Measurements from ENCODE around the gene SLC15A4.
"Not testable (repeated sequence)": the region's sequence is repeated elsewhere in the genome, so short reads cannot be mapped to it uniquely, and the experiment has no call there.

Gene SLC15A4

GRCh38 chr12:128843538-128843937 is 19.8 kb upstream of the SLC15A4 start:
- no peak for DNase-seq

DNA sequence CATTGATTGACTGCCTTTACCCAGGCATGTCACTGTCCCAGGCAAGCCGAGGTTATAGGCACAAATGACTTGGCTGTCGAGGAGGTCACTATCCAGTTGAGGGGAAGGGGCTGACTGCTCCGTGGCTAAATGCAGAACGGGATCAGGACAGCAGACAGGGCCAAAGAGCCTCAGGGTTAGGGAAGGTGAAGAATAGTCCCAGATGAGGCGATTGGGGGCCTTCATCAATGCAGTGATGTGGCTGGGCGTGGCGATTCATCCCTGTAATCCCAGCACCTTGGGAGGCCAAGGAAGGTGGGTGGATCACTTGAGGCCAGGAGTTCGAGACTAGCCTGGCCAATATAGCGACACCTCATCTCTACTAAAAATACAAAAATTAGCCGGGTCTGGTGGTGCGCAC is 18.8 kb upstream of the SLC15A4 start:
- DNase-seq = no peak

- no peak for DNase-seq
Observed at GRCh38 chr12:128840862-128841468, 17.2 kb upstream of the SLC15A4 start.

DNA sequence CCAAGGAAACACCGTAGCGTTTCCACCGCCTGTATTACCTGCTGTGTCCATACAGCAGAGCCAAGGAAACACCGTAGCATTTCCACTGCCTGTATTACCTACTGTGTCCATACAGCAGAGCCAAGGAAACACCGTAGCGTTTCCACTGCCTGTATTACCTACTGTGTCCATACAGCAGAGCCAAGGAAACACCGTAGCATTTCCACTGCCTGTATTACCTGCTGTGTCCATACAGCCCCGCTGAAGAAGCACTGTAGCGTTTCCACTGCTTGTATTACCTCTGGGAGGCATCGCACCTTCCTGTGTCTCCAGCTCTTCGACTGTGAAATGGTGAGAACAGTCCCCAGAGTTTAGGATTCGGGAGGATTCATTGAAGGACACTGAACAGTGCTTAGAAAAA is 16.1 kb upstream of the SLC15A4 start:
- not testable (repeated sequence) for DNase-seq

GRCh38 chr12:128833418-128833817 is 9.7 kb upstream of the SLC15A4 start:
- no peak for DNase-seq

GRCh38 chr12:128830505-128830893 is 6.7 kb upstream of the SLC15A4 start:
- DNase-seq = no peak

DNA sequence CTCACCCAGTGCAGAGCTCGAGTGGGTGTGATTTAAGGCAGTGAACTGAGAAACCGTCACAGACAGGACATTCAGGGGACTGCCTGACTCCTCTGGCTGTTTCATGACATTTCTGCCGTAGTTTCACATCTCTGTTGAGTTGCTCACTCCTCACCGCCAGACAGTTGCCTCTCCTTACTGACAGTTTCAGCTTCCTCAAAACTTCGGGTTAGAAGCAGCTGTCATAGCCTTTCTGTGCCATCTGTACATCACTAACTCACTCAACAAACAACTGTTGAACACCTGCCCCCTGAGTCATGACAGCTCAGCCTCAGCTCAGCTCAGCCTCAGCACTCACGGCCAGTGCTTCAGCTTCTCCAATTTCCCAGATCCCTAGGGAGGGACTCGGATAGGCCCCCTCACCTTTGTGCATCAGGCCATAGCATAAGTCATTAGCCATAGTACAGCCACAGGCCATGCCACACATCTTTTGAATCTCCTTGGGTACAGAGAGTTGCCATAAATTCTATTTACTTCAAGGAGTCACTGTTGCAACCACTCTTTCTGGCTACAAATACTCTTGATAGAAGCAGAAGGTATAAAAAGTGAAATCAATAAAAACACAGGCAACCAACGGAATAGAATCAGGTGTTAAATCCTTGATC is 6.2 kb upstream of the SLC15A4 start:
- no peak for DNase-seq

DNA sequence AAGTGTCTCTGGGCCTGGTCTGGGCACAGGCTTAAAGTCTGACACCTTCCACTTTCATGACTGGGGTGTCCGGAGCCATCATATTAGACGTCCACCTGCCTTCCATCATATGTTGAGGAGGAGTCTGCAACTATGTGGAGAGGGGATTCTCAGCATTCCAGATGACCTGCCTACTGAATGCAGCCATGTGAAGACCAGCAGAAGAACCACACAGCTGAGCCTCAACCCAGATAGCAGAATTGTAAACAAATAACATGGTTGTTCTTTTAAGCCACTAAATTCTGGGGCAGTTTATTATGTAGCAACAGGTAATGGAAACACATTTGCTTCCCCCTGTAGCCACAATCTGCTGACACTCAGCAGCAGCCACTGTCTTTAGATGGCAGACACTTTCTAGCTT is 4.0 kb upstream of the SLC15A4 start:
- no peak for DNase-seq

DNA sequence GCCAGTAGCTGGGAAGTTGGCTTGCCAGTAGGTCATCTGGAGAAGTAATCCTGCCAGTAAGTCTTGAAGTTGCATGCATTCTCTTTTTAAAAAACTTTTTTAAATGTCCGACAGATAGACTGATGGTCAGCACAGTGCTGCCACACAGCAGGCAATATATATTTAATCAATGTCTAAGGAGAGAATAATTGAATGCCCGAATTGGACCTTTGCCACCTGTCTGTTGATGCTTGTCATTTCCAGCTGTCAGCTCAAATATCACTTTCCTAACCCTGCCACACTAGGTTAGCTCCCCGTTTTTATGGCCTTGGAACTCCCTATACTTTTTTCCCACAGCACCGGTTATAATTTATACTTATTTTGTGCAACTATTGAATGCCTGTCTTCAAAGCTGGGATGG is 2.1 kb upstream of the SLC15A4 start:
- no peak for DNase-seq

DNA sequence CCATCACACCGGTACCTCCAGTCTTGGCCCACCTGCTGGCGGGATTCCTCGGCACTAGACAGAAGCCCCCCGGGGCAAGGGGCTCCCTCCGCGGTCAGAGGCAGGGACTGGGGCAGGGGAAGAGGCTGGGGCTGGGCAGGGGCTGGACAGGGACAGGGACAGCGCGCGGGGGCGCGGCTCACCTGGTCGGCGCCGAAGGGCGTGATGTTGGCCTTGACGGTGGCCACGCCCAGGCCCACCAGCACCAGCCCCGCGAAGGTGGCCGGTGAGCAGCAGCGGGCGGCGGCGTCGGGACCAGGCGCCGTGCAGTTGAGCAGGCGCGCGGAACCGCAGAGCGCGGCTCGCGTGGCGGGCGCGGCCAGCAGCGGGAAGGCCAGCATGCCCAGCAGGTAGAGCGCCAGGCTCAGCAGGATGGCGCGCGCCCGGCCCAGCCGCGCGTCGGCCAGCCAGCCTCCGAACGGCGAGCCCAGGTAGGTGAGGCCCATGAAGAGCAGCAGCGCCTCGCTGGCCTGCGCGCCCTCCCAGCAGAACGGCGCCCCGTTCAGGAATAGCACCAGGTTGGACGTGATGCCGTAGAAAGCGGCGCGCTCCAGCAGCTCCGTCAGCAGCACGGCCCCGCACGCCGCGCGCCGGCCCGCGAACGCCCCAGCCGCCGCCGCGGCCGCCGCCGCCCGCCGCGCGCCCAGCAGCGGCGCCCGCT is 392 bp downstream of the SLC15A4 start:
- DNase-seq = no peak

DNA sequence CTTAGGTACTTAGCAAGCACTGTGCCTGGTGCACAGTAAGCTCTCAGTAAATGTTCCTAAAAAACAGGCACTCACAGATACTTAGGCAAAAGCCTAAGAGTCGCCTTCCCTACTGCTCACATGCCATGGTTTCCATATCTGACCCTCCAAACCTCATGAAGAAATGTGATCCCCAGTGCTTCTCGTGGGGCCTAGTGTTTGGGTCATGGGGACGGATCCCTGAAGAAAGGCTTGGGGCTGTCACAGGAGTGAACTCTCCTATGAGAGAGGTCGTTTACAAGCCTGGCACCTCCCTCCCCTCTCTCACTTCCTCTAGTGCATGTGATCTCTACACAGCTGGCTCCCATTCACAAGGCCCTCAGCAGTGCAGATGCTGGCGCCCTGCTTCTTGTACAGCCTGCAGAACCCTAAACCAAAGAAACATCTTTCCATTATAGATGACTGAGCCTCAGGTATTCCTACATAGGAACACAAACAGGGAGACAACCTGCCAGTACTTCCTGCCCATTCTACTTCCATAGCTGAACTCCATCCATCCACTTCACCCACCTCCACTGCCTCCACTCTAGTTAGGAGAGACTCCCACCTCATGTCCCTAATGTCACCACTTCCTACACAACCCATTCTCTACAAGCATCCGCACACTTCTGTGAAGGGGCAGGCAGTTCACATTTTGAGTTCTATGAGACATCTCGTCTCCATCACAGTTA is 2.9 kb downstream of the SLC15A4 start:
- no peak for DNase-seq

DNA sequence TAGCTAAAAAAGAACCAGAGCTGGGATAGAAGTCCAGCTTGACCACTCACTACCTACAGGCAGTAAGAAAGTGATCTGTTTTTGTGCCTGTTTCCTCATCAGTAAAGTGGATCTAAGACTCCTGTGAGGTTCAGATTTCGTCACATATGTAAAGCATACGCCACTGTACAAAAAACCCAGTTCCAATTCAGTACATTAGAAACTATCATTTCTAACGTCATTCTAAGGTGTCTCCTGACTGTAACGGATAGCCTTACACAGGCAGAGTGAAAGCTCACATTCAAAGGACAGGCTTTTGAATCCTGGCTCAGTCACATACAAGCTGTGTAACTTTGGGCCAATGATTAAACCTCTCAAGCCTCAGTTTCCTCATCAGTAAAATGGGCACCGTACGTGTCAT is 3.5 kb downstream of the SLC15A4 start:
- DNase-seq = no peak

DNA sequence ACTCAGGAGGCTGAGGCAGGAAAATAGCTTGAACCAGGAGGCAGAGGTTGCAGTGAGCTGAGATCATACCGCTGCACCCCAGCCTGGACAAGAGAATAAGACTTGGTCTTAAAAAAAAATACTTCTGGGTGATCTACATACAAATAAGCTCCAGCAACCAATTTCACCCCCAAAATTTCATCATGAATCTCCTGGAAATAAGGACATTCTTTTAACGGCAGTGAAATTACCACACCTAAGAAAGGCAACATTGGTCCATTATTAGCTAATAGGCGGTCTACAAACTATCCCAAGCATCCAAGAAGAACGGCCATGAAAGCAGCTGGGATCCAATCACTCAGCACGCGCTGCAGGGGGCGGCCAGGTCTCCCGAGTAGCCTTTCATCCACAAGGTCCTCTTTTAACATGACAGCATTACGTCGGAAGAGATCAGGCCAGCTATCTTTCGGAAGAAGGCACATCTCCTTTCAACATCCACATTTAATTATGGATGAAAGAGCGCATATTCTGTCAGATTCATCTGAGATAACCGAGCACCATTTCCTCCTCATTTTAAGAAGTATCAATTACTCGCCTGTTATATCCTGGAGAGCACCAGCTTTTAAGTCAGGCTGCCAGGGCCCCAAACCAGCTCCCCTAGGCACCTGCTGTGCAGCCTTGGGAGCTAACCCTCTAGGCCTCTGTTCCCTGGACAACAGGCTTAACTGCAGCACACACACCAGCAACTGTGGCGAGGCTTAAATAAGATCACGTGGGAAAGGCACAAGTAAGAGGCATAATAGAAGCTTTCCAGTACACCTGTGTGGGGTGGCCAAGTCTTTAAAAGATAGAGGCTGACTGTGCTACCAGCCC is 4.2 kb downstream of the SLC15A4 start:
- DNase-seq = no peak

DNA sequence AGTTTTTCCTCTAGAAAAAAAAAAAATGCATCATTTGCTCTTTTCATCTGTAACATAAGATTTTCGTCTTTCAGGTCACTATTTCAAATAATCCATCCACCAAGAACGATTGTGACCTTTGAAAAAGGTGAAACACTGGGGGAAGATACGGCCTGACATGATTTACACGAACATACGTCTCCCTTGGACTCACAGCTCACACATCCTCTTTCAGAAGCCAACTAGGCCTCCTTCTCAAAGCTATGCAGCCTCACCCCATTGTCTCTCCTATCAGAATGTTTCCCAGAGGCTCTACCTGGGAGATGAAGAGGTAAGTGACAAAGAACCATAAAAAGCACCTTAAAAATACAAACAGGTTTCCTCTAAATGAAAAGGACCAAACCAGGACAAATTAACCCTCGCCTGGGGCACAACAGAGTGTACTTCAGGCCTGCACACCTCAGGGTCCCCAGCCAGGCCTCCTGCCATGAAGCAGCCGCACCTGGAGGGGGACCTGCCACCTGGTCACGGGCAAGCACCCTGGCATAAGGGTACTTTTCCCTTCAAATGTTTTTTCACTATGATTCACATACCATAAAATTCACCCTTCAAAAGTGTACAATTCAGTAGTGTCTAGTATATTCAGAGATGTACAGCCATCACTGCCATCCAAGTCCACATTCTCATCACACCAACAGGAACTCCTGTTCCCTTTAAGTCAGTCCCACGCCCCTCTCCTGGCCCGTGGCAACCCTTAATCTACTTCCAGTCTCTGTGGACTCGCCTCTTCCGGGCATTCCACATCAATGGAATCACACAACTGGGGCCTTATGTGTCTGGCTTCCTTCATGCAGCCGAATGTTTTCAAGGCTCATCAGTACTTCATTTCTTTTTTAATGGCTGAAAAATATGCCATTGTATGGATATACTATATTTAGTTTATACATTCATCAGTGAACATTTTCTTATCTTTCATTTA is 5.4 kb downstream of the SLC15A4 start:
- no peak for DNase-seq

- DNase-seq = no peak
Observed at GRCh38 chr12:128817111-128818015, 6.4 kb downstream of the SLC15A4 start.

GRCh38 chr12:128816643-128816920 is 7.2 kb downstream of the SLC15A4 start:
- no peak for DNase-seq

GRCh38 chr12:128815779-128816642 is 7.7 kb downstream of the SLC15A4 start:
- no peak for DNase-seq

DNA sequence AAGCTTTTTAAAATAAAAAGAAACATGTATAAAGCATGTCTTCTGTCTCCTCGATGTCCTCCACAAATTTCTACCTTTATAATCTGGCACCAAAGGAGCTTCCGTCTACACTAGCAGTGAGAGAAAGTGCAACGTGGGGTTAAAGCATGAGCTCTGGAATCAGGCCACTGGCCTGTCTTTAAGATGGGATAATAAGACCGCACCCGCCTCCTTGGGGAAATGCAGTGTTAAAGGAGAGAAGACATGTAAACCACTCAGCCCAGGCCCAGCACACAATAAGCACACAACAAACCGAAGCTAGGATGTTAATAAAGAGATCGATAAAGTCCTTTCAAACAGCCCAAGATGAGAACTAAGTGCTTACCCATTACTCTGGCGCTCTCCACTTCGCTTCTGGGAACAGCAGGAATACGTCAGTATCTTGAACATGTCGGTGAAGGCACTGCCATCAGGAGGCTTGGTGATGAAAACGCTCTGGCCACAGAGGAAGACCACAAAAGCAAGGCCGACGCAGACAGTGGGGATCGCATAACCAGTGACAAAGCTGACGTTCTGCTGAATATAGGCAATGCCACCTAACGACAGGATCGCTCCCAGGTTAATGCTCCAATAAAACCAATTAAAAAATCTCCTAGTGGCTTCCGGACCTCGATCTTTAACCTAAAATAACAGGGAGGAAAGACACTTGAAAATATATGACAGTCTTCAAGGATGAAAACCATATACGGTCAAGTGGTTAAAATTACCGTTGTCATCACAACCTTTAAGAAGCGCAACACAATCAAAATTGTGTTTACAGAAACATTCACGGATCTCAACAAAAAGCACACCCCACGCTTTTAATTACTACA is 9.1 kb downstream of the SLC15A4 start:
- DNase-seq = no peak

- DNase-seq = peak; percentile 21
Observed at GRCh38 chr12:128813883-128814282, 9.9 kb downstream of the SLC15A4 start.
